ENCODE results near the gene ELMO1. TPM values are rescaled to one million over a fixed set of nuclear protein-coding genes. Genes with fewer than 3 reads are reported as not detected.

ELMO1 gene
- total RNA-seq, 1 donor from 2014 or later = 66.1 TPM

DNA sequence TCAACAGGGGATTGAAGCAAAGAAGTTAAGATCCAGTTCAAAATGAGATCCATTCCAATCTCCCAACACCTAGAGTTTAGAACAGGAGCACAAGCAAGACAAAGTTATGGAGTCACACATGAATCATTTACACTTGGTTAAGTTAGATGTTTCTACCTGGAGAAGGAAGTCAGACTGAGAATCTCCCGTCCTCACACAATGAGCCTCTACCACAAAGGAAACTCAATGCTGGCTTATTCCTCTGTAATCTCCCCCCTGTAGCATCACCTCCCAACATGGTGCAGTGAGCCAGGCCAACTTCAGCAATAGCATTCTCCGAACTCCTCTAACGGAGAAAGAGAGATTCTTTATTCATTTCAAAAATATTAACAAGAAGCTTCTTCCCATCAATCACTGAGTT lies 82.2 kb downstream of the ELMO1 start:
- Mint-ChIP-seq H3K36me3 (ENCODE audit: insufficient read depth) (peaks cover 10% of the 10 kb centered on the region), H3K27me3 (no peaks in the 10 kb centered on the region), H3K4me1 (ENCODE audit: low read depth) (peaks cover 27% of the 10 kb centered on the region), H3K4me3 (ENCODE audit: low read depth) (no peak overlapping the region), H3K9me3 (ENCODE audit: low read depth) (peaks cover 14% of the 10 kb centered on the region), H3K27ac (no peak overlapping the region)
- no peak for TF ChIP-seq CTCF (IDR thresholded peaks at IDR 0.05; ENCODE audit: unreplicated experiment)
- no peak for DNase-seq (ENCODE audit: low spot score, unreplicated experiment)

- peaks cover 28% of the 10 kb centered on the region for H3K4me1 Mint-ChIP-seq (ENCODE audit: low read depth)
- DNase-seq (ENCODE audit: low spot score, unreplicated experiment) = no peak
- H3K4me3 Mint-ChIP-seq (ENCODE audit: low read depth) = no peak overlapping the region
- H3K27me3 Mint-ChIP-seq = no peaks in the 10 kb centered on the region
- H3K36me3 Mint-ChIP-seq (ENCODE audit: insufficient read depth) = peaks cover 11% of the 10 kb centered on the region
- H3K9me3 Mint-ChIP-seq (ENCODE audit: low read depth) = peaks cover 14% of the 10 kb centered on the region
- no peak overlapping the region for H3K27ac Mint-ChIP-seq
- TF ChIP-seq CTCF (IDR thresholded peaks at IDR 0.05; ENCODE audit: unreplicated experiment) = no peak
Measured at GRCh38 chr7:37365405-37365804, 83.3 kb downstream of the ELMO1 start.

DNA sequence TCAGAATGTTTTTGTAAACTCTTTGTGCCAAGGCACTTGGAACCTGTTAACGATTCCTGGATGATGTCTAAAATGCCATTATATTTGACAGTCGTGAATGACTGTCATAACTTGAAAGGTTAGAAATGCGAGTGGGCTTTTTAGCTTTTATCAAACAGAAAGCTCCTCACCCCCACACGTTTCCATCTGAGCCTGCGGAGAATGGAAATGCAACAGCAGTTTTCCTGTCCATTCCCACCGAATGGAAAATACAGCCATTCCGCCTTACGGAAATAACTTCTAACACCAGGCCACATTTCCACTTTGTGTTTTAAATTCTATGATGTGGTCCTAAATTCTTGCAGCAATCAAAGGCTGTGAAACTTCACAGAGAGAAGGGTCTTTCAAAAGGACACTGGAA lies 83.8 kb downstream of the ELMO1 start:
- H3K9me3 Mint-ChIP-seq (ENCODE audit: low read depth) = peaks cover 8% of the 10 kb centered on the region
- H3K4me3 Mint-ChIP-seq (ENCODE audit: low read depth) = no peak overlapping the region
- TF ChIP-seq CTCF (IDR thresholded peaks at IDR 0.05; ENCODE audit: unreplicated experiment) = no peak
- DNase-seq (ENCODE audit: low spot score, unreplicated experiment) = no peak
- H3K4me1 Mint-ChIP-seq (ENCODE audit: low read depth) = peaks cover 28% of the 10 kb centered on the region
- H3K27ac Mint-ChIP-seq = no peak overlapping the region
- peaks cover 11% of the 10 kb centered on the region for H3K36me3 Mint-ChIP-seq (ENCODE audit: insufficient read depth)
- H3K27me3 Mint-ChIP-seq = no peaks in the 10 kb centered on the region

DNA sequence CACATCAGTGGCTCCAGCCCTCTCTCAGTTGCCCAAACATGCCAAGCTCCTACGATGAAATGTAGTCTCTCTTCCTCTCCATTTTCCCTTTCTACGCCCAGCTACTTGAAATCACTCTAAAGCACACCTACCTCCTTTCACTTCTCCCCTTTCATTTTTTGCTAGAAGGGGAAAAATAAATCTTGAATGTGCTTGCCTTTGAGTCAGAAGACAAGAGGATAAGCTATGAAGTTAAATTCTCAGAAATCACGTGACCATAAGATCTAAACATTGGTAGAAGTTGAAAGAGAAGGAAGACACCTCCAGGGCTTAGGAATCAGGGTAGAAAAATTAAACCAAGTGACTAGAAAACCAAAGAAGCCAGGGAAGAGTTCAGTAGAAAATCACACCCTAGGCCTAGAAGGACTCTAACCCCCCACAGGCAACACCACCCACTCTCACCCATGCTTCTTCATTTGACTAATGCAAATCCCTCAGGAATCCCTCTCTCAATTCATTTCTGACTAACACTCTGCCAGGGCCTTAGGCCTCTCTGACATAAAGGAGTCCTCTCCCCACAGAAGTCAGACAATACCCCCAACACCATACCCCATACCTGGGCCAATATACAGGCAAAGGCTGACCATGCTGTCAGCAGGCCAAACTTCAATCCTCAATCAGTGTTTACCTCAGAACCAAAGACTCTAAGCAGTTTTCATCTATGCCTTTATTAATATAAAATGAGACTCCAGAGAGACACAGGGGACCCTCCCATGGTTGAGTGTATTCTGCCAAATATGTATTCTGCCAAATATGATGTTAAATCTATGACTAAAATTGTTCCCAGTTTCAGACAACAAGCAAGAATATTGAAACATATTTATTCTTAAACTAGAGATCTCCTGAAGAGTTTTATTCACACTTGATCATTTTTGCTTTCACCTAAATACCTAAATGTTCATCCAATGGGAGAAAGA lies 84.8 kb downstream of the ELMO1 start:
- no peaks in the 10 kb centered on the region for H3K27me3 Mint-ChIP-seq
- no peak for DNase-seq (ENCODE audit: low spot score, unreplicated experiment)
- peaks cover 7% of the 10 kb centered on the region for H3K9me3 Mint-ChIP-seq (ENCODE audit: low read depth)
- peaks cover 29% of the 10 kb centered on the region for H3K4me1 Mint-ChIP-seq (ENCODE audit: low read depth)
- no peak for TF ChIP-seq CTCF (IDR thresholded peaks at IDR 0.05; ENCODE audit: unreplicated experiment)
- no peak overlapping the region for H3K4me3 Mint-ChIP-seq (ENCODE audit: low read depth)
- peak overlapping the region; percentile 0 for H3K27ac Mint-ChIP-seq
- peaks cover 11% of the 10 kb centered on the region for H3K36me3 Mint-ChIP-seq (ENCODE audit: insufficient read depth)

- TF ChIP-seq CTCF (IDR thresholded peaks at IDR 0.05; ENCODE audit: unreplicated experiment) = no peak
- Mint-ChIP-seq H3K27me3 (no peaks in the 10 kb centered on the region), H3K4me3 (ENCODE audit: low read depth) (no peak overlapping the region), H3K4me1 (ENCODE audit: low read depth) (peaks cover 31% of the 10 kb centered on the region), H3K9me3 (ENCODE audit: low read depth) (peaks cover 7% of the 10 kb centered on the region), H3K36me3 (ENCODE audit: insufficient read depth) (peaks cover 11% of the 10 kb centered on the region), H3K27ac (no peak overlapping the region)
- no peak for DNase-seq (ENCODE audit: low spot score, unreplicated experiment)
Measured at GRCh38 chr7:37362802-37363201, 85.9 kb downstream of the ELMO1 start.
